HCT116 (cell line): Measurements from ENCODE around the gene STOML2. TPM values are rescaled to one million over a fixed set of nuclear protein-coding genes. Genes with fewer than 3 reads are reported as not detected.

ENCODE experiments used
- ATAC-seq: fragments of 200-7000 bp; cut with Tn5 transposase; 2 replicates; pipeline ENCODE4 v1.9.1; 2020; ENCODE audit warnings: mild to moderate bottlenecking, moderate library complexity
- BruUV-seq: library from RNA; stranded (reverse); fragments of 400-500 nt; replicated peaks from 2 replicates; lab custom pipeline; 2021; lab: Mats Ljungman, UMichigan
- CTCF ChIA-PET: fragments of 300-600 bp; sonication (Branson Sonifier 250); formaldehyde crosslinking; loops from one replicate; lab custom pipeline; 2021; ENCODE audit warnings: antibody characterized with exemption; lab: Charles Lee
- POLR2A ChIA-PET: fragments of 300-600, 350-600 bp; sonication (Branson Sonifier 250); formaldehyde crosslinking; loops from one replicate; lab custom pipeline; 2021; ENCODE audit warnings: antibody characterized with exemption; lab: Charles Lee
- RAD21 ChIA-PET, 2 experiments: fragments of 300-600 bp; sonication (Branson Sonifier 250); formaldehyde crosslinking; loops; one replicate each; lab custom pipeline; 2023; ENCODE audit warnings: low total read pairs in 2 of 2; ENCODE audit not compliant: uncharacterized antibody in 2 of 2, unreplicated experiment in 2 of 2, low non-redundant PET in 1 of 2; lab: Charles Lee
- DNase-seq: peaks from one replicate; pipeline ENCODE4 v3.0.0-alpha.2; 2010; ENCODE audit warnings: low read depth, low spot score
- H2AFZ ChIP-seq: fragments of 200-600 bp; shearing (Covaris generic), sonication (generic); 2 replicates; pipeline ENCODE4 v1.6.1; 2017; ENCODE audit warnings: low read depth, mixed run types, mixed read lengths, antibody characterized with exemption, low read length; ENCODE audit not compliant: poor library complexity, severe bottlenecking
- H3K27ac ChIP-seq: 2 replicates; pipeline ENCODE4 v1.5.1; 2012; ENCODE audit warnings: low read depth, low read length
- H3K27me3 ChIP-seq: fragments of 200-600 bp; sonication (generic); 2 replicates; pipeline ENCODE4 v1.6.1; 2016; ENCODE audit warnings: mixed run types, low read length, mixed read lengths; ENCODE audit not compliant: insufficient read depth
- H3K36me3 ChIP-seq, 2 experiments: fragments of 200-500 bp in 1 of 2; fragments of 200-600 bp in 1 of 2; sonication (Bioruptor generic) in 1 of 2; sonication (generic) in 1 of 2; 2 replicates each; pipeline versions ENCODE4 v1.5.1 to v1.6.1; 2014 to 2016; ENCODE audit warnings: low read length in 2 of 2, inconsistent platforms in 1 of 2, mixed read lengths in 1 of 2, mixed run types in 1 of 2; ENCODE audit not compliant: insufficient read depth in 2 of 2, control insufficient read depth in 1 of 2
- H3K4me1 ChIP-seq, 2 experiments: fragments of 200-600 bp in 1 of 2; sonication (generic) in 1 of 2; 2 replicates each; pipeline versions ENCODE4 v1.5.1 to v1.6.1; 2012 to 2017; ENCODE audit warnings: low read length in 2 of 2, inconsistent platforms in 1 of 2, mild to moderate bottlenecking in 1 of 2, mixed read lengths in 1 of 2, mixed run types in 1 of 2, moderate library complexity in 1 of 2; ENCODE audit not compliant: insufficient read depth in 2 of 2, control insufficient read depth in 1 of 2
- H3K4me2 ChIP-seq: fragments of 200-600 bp; sonication (generic); 2 replicates; pipeline ENCODE4 v1.6.1; 2017; ENCODE audit warnings: mixed run types, low read length, mixed read lengths
- H3K4me3 ChIP-seq, 2 experiments: fragments of 200-600 bp in 1 of 2; sonication (generic) in 1 of 2; replicated peaks in 1 of 2; 2 replicates each; pipeline ENCODE4 v1.5.1; 2011 to 2016; ENCODE audit warnings: low read length in 2 of 2, control low read depth in 1 of 2, low read depth in 1 of 2, mild to moderate bottlenecking in 1 of 2, mixed read lengths in 1 of 2, mixed run types in 1 of 2
- H3K79me2 ChIP-seq: fragments of 200-600 bp; sonication (generic); 2 replicates; pipeline ENCODE4 v1.6.1; 2017; ENCODE audit warnings: mild to moderate bottlenecking, mixed run types, low read length, moderate library complexity, mixed read lengths; ENCODE audit not compliant: insufficient read depth
- H3K9ac ChIP-seq: fragments of 200-600 bp; sonication (generic); 2 replicates; pipeline ENCODE4 v1.6.1; 2016; ENCODE audit warnings: low read length, mixed read lengths
- H3K9me2 ChIP-seq: fragments of 200-600 bp; sonication (generic), shearing (Covaris generic); 2 replicates; pipeline ENCODE4 v1.6.1; 2017; ENCODE audit warnings: mixed run types, mild to moderate bottlenecking, moderate library complexity; ENCODE audit not compliant: insufficient read depth
- H3K9me3 ChIP-seq, 2 experiments: fragments of 200-500 bp in 1 of 2; fragments of 200-600 bp in 1 of 2; sonication (Bioruptor generic) in 1 of 2; sonication (generic) in 1 of 2; 2 replicates each; pipeline ENCODE4 v1.6.1; 2014 to 2017; ENCODE audit warnings: low read length in 2 of 2, mixed read lengths in 2 of 2, inconsistent platforms in 1 of 2, low read depth in 1 of 2, mild to moderate bottlenecking in 1 of 2, mixed run types in 1 of 2, moderate library complexity in 1 of 2; ENCODE audit not compliant: control insufficient read depth in 1 of 2, insufficient read depth in 1 of 2
- H4K20me1 ChIP-seq: fragments of 200-600 bp; sonication (generic), shearing (Covaris generic); 2 replicates; pipeline ENCODE4 v1.6.1; 2017; ENCODE audit warnings: mixed run types, mild to moderate bottlenecking, moderate library complexity; ENCODE audit not compliant: insufficient read depth
- CBX3 ChIP-seq: IDR thresholded peaks from 2 replicates; pipeline ENCODE4 v1.6.1; 2012; ENCODE audit warnings: low read depth
- EGR1 ChIP-seq: IDR thresholded peaks from 2 replicates; pipeline ENCODE4 v1.6.1; 2012; ENCODE audit warnings: low read depth
- ELF1 ChIP-seq: IDR thresholded peaks from 2 replicates; pipeline ENCODE4 v1.6.1; 2012; ENCODE audit warnings: low read depth, borderline replicate concordance
- EZH2 ChIP-seq: fragments of 200-600 bp; sonication (generic); IDR thresholded peaks from 2 replicates; pipeline ENCODE4 v1.6.1; 2017; ENCODE audit warnings: antibody characterized with exemption, mixed run types
- EZH2phosphoT487 ChIP-seq: fragments of 200-600 bp; IDR thresholded peaks from 2 replicates; pipeline ENCODE4 v1.6.1; 2018; ENCODE audit warnings: antibody characterized with exemption, borderline replicate concordance
- FOSL1 ChIP-seq: IDR thresholded peaks from 2 replicates; pipeline ENCODE4 v1.6.1; 2012; ENCODE audit warnings: low read depth
- JUND ChIP-seq: IDR thresholded peaks from 2 replicates; pipeline ENCODE4 v1.6.1; 2012
- POLR2A ChIP-seq: IDR thresholded peaks from 2 replicates; pipeline ENCODE4 v1.7.0; 2011; ENCODE audit warnings: borderline replicate concordance; ENCODE audit not compliant: insufficient read depth, insufficient read length; ENCODE audit errors: extremely low read depth
- POLR2AphosphoS5 ChIP-seq: IDR thresholded peaks from 2 replicates; pipeline ENCODE4 v1.6.1; 2011; ENCODE audit warnings: mild to moderate bottlenecking, low read depth, low read length, moderate library complexity
- SP1 ChIP-seq: IDR thresholded peaks from 2 replicates; pipeline ENCODE4 v1.6.1; 2012; ENCODE audit warnings: low read depth
- SRF ChIP-seq: IDR thresholded peaks from 2 replicates; pipeline ENCODE4 v1.6.1; 2012; ENCODE audit warnings: low read depth
- TCF7L2 ChIP-seq: IDR thresholded peaks from 2 replicates; pipeline ENCODE4 v1.7.0; 2011; ENCODE audit warnings: borderline replicate concordance, inconsistent platforms; ENCODE audit not compliant: insufficient read depth, insufficient read length; ENCODE audit errors: extremely low read depth
- YY1 ChIP-seq: IDR thresholded peaks from 2 replicates; pipeline ENCODE4 v1.6.1; 2011; ENCODE audit warnings: low read length, low read depth, moderate library complexity, mild to moderate bottlenecking; ENCODE audit not compliant: insufficient replicate concordance; ENCODE audit errors: extremely low read depth
- intact Hi-C: fragments of 100-400 bp; cut with micrococcal nuclease; formaldehyde crosslinking; loops from 2 replicates; pipeline ENCODE4 v1.10.0; 2022
- total RNA-seq: library from RNA; stranded (reverse); gene quantifications from one replicate; pipeline ENCODE4 v1.2.1, GENCODE V29; 2021; ENCODE audit not compliant: unreplicated experiment
- TF ChIP-seq, protein P1 (sequence below), 3 experiments: fragments of 200-600 bp in 1 of 3; sonication (generic) in 1 of 3; IDR thresholded peaks in 2 of 3; conservative IDR thresholded peaks in 1 of 3; 2 replicates each; pipeline ENCODE4 v1.5.1; 2012 to 2017; ENCODE audit warnings: low read depth in 2 of 3, low read length in 2 of 3, antibody characterized with exemption in 1 of 3, borderline replicate concordance in 1 of 3, control low read depth in 1 of 3, mild to moderate bottlenecking in 1 of 3, mixed read lengths in 1 of 3, mixed run types in 1 of 3, moderate library complexity in 1 of 3; ENCODE audit not compliant: insufficient read depth in 1 of 3
- TF ChIP-seq, protein P2 (sequence below): IDR thresholded peaks from 2 replicates; pipeline ENCODE4 v1.6.1; 2012
- TF ChIP-seq, protein P3 (sequence below): IDR thresholded peaks from 2 replicates; pipeline ENCODE4 v1.6.1; 2012; ENCODE audit warnings: low read depth
- TF ChIP-seq, protein P4 (sequence below): IDR thresholded peaks from 2 replicates; pipeline ENCODE4 v1.6.1; 2012

The STOML2 gene
- total RNA-seq, 1 experiment from 2014 or later: 245 TPM

DNA sequence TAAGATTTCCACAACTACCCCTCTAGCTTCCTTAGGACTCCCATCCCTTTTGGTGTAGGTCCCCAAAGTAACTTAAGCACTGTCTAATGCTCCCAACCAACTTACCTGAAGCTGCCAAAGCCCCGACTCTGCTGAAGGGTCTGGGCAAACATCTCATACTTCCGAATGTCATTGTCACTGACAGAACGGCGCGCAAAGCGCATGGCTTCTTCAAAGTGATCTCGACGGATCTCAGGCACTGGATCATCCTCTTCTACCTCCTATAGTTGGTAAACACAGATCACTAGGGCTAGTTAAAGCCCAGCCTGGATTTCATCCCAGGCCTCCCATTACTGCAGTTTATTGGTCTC is 45.7 kb downstream of the STOML2 start:
- RAD21 ChIA-PET: no interaction called here
- no peak for DNase-seq
- H2AFZ ChIP-seq: no peak overlapping the region
- peaks cover 62 to 65% of the 10 kb centered on the region in 2 experiments for H3K36me3 ChIP-seq
- H3K4me1 ChIP-seq: no peaks in the 10 kb centered on the region
- ATAC-seq: no peak
- POLR2A ChIA-PET: no interaction called here
- TF ChIP-seq, protein P1, sequence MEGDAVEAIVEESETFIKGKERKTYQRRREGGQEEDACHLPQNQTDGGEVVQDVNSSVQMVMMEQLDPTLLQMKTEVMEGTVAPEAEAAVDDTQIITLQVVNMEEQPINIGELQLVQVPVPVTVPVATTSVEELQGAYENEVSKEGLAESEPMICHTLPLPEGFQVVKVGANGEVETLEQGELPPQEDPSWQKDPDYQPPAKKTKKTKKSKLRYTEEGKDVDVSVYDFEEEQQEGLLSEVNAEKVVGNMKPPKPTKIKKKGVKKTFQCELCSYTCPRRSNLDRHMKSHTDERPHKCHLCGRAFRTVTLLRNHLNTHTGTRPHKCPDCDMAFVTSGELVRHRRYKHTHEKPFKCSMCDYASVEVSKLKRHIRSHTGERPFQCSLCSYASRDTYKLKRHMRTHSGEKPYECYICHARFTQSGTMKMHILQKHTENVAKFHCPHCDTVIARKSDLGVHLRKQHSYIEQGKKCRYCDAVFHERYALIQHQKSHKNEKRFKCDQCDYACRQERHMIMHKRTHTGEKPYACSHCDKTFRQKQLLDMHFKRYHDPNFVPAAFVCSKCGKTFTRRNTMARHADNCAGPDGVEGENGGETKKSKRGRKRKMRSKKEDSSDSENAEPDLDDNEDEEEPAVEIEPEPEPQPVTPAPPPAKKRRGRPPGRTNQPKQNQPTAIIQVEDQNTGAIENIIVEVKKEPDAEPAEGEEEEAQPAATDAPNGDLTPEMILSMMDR (IDR thresholded peaks at IDR 0.05 in 2 of 3, conservative IDR thresholded peaks at IDR 0.05 in 1 of 3; ENCODE audit: borderline replicate concordance in 1 of 3, insufficient read depth in 1 of 3, low read depth in 2 of 3, low read length in 2 of 3): no peak
- TF ChIP-seq, protein P2, sequence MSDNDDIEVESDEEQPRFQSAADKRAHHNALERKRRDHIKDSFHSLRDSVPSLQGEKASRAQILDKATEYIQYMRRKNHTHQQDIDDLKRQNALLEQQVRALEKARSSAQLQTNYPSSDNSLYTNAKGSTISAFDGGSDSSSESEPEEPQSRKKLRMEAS: no peak
- TF ChIP-seq, protein P3, sequence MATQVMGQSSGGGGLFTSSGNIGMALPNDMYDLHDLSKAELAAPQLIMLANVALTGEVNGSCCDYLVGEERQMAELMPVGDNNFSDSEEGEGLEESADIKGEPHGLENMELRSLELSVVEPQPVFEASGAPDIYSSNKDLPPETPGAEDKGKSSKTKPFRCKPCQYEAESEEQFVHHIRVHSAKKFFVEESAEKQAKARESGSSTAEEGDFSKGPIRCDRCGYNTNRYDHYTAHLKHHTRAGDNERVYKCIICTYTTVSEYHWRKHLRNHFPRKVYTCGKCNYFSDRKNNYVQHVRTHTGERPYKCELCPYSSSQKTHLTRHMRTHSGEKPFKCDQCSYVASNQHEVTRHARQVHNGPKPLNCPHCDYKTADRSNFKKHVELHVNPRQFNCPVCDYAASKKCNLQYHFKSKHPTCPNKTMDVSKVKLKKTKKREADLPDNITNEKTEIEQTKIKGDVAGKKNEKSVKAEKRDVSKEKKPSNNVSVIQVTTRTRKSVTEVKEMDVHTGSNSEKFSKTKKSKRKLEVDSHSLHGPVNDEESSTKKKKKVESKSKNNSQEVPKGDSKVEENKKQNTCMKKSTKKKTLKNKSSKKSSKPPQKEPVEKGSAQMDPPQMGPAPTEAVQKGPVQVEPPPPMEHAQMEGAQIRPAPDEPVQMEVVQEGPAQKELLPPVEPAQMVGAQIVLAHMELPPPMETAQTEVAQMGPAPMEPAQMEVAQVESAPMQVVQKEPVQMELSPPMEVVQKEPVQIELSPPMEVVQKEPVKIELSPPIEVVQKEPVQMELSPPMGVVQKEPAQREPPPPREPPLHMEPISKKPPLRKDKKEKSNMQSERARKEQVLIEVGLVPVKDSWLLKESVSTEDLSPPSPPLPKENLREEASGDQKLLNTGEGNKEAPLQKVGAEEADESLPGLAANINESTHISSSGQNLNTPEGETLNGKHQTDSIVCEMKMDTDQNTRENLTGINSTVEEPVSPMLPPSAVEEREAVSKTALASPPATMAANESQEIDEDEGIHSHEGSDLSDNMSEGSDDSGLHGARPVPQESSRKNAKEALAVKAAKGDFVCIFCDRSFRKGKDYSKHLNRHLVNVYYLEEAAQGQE: no peak
- TF ChIP-seq SP1 (no peak), CBX3 (no peak), TCF7L2 (no peak), ELF1 (no peak), YY1 (no peak), EZH2phosphoT487 (no peak), POLR2A (no peak), SRF (no peak), EZH2 (no peak), EGR1 (no peak), JUND (no peak), FOSL1 (no peak), POLR2AphosphoS5 (no peak)
- TF ChIP-seq, protein P4, sequence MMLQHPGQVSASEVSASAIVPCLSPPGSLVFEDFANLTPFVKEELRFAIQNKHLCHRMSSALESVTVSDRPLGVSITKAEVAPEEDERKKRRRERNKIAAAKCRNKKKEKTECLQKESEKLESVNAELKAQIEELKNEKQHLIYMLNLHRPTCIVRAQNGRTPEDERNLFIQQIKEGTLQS: no peak
- H3K9me2 ChIP-seq: no peaks in the 10 kb centered on the region
- H3K9me3 ChIP-seq: no peaks in the 10 kb centered on the region
- intact Hi-C loops: no loop called here
- no peak overlapping the region for H3K9ac ChIP-seq
- H3K4me2 ChIP-seq: no peak overlapping the region
- no peaks in the 10 kb centered on the region for H3K27me3 ChIP-seq
- BruUV-seq: no TSS peak
- no peak overlapping the region for H3K27ac ChIP-seq
- peaks cover 32% of the 10 kb centered on the region for H3K79me2 ChIP-seq
- no peaks in the 10 kb centered on the region; the same call in 1 of the 2 replicates for H4K20me1 ChIP-seq
- CTCF ChIA-PET: no interaction called here
- H3K4me3 ChIP-seq: no peak overlapping the region
